ENCODE measurements around the gene SNRNP40. TPM values are rescaled to one million over a fixed set of nuclear protein-coding genes. Genes with fewer than 3 reads are reported as not detected.

Gene SNRNP40
- total RNA-seq, 2 experiments from 2014 or later: 79.7 to 85.0 TPM

Other genes with a start within 250 kb of the SNRNP40 start
- gene PUM1, start 231.1 kb downstream of the SNRNP40 start, total RNA-seq: 100 to 1,000 TPM; 112 to 114 TPM
- under 1 TPM; 0.57 to 0.97 TPM for gene NKAIN1, start 56.9 kb downstream of the SNRNP40 start, total RNA-seq
- gene ZCCHC17, start 244 bp upstream of the SNRNP40 start, total RNA-seq: 10 to 100 TPM; 23.6 to 24.4 TPM
- gene FABP3, start 76.3 kb upstream of the SNRNP40 start, total RNA-seq: under 1 TPM in 1 of 2 experiments, not detected in 1; 0.62 TPM
- gene SERINC2, start 116.4 kb upstream of the SNRNP40 start, total RNA-seq: under 1 TPM in 1 of 2 experiments, not detected in 1; 0.14 TPM

Measured in activated naive CD8-positive, alpha-beta T cell treated with anti-CD3 and anti-CD28 coated beads, Interleukin-2, amount 10 ng/mL, durations not matched to agents 7 days and 5 days (primary cell).